ENCODE results near the gene SRD5A1. TPM values are rescaled to one million over a fixed set of nuclear protein-coding genes. Genes with fewer than 3 reads are reported as not detected.

Gene SRD5A1
- total and polyA plus RNA-seq, 8 donors, result 3.0 to 8.2 (median 6.5) TPM

- ATAC-seq (no peak), DNase-seq (no peak), FAIRE-seq (no peak)
- Histone ChIP-seq H3K4me3 (no peak overlapping the region), H3K4me1 (no peaks in the 10 kb centered on the region), H3K9me3 (no peaks in the 10 kb centered on the region), H3K27ac (no peak overlapping the region), H3K36me3 (peaks cover 9 to 86% (median 36%) of the 10 kb centered on the region in 3 donors), H3K27me3 (no peaks in the 10 kb centered on the region)
- 78 to 80% methylated on average over 5 of the region's 5 CpGs for WGBS, 2 donors
- no peak for TF ChIP-seq CTCF (IDR thresholded peaks at IDR 0.05)
- intact Hi-C loops (cut with DNase I), result no loop called here
These were observed 25.7 kb upstream of the SRD5A1 start for GRCh38 chr5:6607559-6607936.

GRCh38 chr5:6608016-6608415 lies 25.2 kb upstream of the SRD5A1 start:
- ATAC-seq (no peak), FAIRE-seq (no peak), DNase-seq (no peak)
- Histone ChIP-seq H3K36me3 (peaks cover 9 to 83% (median 37%) of the 10 kb centered on the region in 3 donors), H3K9me3 (no peaks in the 10 kb centered on the region), H3K27me3 (no peaks in the 10 kb centered on the region), H3K4me1 (no peaks in the 10 kb centered on the region), H3K4me3 (no peak overlapping the region), H3K27ac (no peak overlapping the region)
- TF ChIP-seq CTCF (IDR thresholded peaks at IDR 0.05), result no peak
- intact Hi-C loops (cut with DNase I), result no loop called here
- WGBS, 2 donors, result 88 to 96% methylated on average over 3 of the region's 3 CpGs

- ATAC-seq (peak in 1 of 4 donors; percentile 14), FAIRE-seq (no peak), DNase-seq (no peak)
- H3K9me3 ChIP-seq, result no peaks in the 10 kb centered on the region
- no peaks in the 10 kb centered on the region for H3K4me1 ChIP-seq
- H3K27me3 ChIP-seq, result no peaks in the 10 kb centered on the region
- H3K4me3 ChIP-seq, result no peak overlapping the region
- H3K27ac ChIP-seq, result no peak overlapping the region
- peaks cover 13 to 68% (median 34%) of the 10 kb centered on the region in 3 donors for H3K36me3 ChIP-seq
- TF ChIP-seq CTCF (IDR thresholded peaks at IDR 0.05), result no peak
- 79 to 81% methylated on average over 20 of the region's 20 CpGs for WGBS, 2 donors
- intact Hi-C loops (cut with DNase I), result no loop called here
These were observed 21.6 kb upstream of the SRD5A1 start for GRCh38 chr5:6611334-6612256.

- ATAC-seq, result no peak
- Histone ChIP-seq H3K27ac (no peak overlapping the region), H3K4me3 (no peak overlapping the region), H3K4me1 (no peaks in the 10 kb centered on the region), H3K36me3 (peaks cover 13 to 65% (median 22%) of the 10 kb centered on the region in 3 donors), H3K9me3 (no peaks in the 10 kb centered on the region), H3K27me3 (no peaks in the 10 kb centered on the region)
- no peak for DNase-seq
- no peak for FAIRE-seq
- no peak for TF ChIP-seq CTCF (IDR thresholded peaks at IDR 0.05)
- WGBS, 2 donors, result 89 to 94% methylated on average over 8 of the region's 8 CpGs
- intact Hi-C loops (cut with DNase I), result no loop called here
These were observed 18.0 kb upstream of the SRD5A1 start for GRCh38 chr5:6615034-6615815.

Data from pancreas (tissue), 10 donors.